ENCODE measurements around the gene THSD4.

Gene THSD4

DNA sequence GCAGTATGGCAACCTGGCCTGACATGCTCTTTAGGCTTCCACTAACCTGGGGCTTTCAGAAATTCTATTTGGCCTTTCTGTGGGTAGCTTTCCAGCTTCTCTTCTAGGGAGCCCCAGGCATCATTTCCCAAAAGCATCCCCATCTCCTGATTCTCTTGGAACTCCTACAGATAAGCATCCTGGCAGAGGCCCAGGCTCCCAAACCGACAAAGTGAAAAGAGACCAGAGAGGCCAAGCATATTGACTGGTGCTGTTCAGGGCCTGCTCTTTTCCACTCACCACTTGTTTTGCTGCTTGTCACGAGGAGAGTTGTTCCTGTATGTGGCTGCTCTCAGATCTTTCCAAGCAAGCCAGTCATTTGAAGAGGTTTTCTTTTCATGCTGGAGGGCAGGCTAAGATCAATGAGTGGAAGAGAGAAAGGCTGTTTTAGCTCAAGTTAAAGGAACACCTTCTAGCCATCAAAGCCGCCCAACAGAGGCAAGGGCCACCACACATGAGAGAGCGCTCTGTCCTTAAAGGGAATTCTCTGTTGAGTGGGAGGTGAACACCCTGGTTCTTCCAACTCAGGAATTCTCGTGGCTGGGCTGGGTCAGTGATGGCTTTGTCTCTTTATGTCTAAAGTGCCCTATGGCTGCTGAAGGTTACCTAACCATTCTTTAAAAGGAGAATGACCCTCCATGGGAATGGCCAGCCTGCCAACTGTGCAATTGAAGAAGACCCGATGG, 664.0 kb downstream of the THSD4 start:
- H3K4me3 ChIP-seq (ENCODE audit: control insufficient read depth, low read depth, low read length), result no peak overlapping the region
- no peak for DNase-seq (ENCODE audit: low read depth)
- TF ChIP-seq, protein P1, sequence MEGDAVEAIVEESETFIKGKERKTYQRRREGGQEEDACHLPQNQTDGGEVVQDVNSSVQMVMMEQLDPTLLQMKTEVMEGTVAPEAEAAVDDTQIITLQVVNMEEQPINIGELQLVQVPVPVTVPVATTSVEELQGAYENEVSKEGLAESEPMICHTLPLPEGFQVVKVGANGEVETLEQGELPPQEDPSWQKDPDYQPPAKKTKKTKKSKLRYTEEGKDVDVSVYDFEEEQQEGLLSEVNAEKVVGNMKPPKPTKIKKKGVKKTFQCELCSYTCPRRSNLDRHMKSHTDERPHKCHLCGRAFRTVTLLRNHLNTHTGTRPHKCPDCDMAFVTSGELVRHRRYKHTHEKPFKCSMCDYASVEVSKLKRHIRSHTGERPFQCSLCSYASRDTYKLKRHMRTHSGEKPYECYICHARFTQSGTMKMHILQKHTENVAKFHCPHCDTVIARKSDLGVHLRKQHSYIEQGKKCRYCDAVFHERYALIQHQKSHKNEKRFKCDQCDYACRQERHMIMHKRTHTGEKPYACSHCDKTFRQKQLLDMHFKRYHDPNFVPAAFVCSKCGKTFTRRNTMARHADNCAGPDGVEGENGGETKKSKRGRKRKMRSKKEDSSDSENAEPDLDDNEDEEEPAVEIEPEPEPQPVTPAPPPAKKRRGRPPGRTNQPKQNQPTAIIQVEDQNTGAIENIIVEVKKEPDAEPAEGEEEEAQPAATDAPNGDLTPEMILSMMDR (conservative IDR thresholded peaks at IDR 0.05; ENCODE audit: control insufficient read depth, insufficient read depth, low read depth, low read length), result no peak

- TF ChIP-seq, protein P1 (conservative IDR thresholded peaks at IDR 0.05; ENCODE audit: control insufficient read depth, insufficient read depth, low read depth, low read length), result peak; percentile 81
- no peak overlapping the region for H3K4me3 ChIP-seq (ENCODE audit: control insufficient read depth, low read depth, low read length)
- peak; percentile 69 for DNase-seq (ENCODE audit: low read depth)
Observed at GRCh38 chr15:71780115-71780976, 665.1 kb downstream of the THSD4 start.

- peak; percentile 22 for DNase-seq (ENCODE audit: low read depth)
- TF ChIP-seq, protein P1 (conservative IDR thresholded peaks at IDR 0.05; ENCODE audit: control insufficient read depth, insufficient read depth, low read depth, low read length), result no peak
- H3K4me3 ChIP-seq (ENCODE audit: control insufficient read depth, low read depth, low read length), result no peak overlapping the region
Observed at GRCh38 chr15:71781179-71781964, 666.1 kb downstream of the THSD4 start.

DNA sequence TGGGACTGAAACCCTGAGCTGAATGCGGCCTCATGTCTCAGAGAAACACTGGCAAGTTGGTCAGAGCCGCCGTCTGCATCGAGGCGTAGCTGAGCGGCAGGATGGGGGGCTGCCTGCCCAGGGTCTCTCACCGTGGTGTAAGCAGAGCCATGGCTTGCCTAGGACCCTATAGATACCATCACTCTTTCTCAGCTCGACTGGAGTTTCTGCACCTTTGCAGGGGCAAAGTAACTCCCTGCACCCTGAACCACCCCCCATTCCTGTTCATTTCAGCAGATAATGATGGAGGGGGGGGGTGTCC, 666.6 kb downstream of the THSD4 start:
- TF ChIP-seq, protein P1 (conservative IDR thresholded peaks at IDR 0.05; ENCODE audit: control insufficient read depth, insufficient read depth, low read depth, low read length), result no peak
- H3K4me3 ChIP-seq (ENCODE audit: control insufficient read depth, low read depth, low read length), result no peak overlapping the region
- DNase-seq (ENCODE audit: low read depth), result no peak

DNA sequence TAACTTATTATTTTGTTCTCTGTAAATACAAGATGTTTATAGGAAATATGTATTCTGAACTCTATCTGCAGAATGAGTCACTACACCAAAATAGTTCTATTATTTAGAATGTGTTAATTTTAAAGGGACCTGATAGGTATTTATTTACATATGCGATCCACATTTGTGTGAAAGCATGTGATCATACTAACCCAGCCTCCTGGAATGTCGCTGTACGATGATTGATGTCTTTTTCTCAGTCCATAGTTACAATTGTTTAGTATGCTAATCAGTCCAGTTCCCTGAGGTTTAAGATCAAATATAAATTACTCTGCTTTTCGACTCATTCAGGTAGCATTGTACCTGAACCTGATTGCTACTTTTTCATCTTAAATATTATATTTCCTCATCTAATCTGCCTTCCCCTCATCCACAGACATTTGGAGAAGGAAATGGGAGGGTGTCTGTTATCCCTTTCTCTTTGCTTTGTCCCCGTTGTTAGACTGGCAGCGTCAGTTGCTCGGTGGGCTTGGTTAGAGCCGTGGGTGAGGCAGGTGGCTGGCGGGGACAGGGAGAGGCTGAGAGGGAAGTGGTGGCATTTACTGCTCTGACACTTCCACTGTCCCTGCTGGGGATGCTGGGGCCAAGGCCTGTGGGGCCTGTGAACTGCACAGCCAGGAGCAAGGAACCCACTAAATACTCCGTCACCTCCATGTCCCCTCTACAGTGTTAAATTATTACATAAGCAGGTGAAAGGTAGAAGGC, 667.3 kb downstream of the THSD4 start:
- no peak overlapping the region for H3K4me3 ChIP-seq (ENCODE audit: control insufficient read depth, low read depth, low read length)
- no peak for DNase-seq (ENCODE audit: low read depth)
- TF ChIP-seq, protein P1 (conservative IDR thresholded peaks at IDR 0.05; ENCODE audit: control insufficient read depth, insufficient read depth, low read depth, low read length), result no peak

GRCh38 chr15:71784719-71785118, 669.4 kb downstream of the THSD4 start:
- no peak overlapping the region for H3K4me3 ChIP-seq (ENCODE audit: control insufficient read depth, low read depth, low read length)
- no peak for DNase-seq (ENCODE audit: low read depth)

More at GRCh38 chr15:71784719-71785118, 669.4 kb downstream of the THSD4 start:
- TF ChIP-seq, protein P1 (conservative IDR thresholded peaks at IDR 0.05; ENCODE audit: control insufficient read depth, insufficient read depth, low read depth, low read length), result peak; percentile 28
